Right forelimb (tissue), 1 donor: ENCODE measurements around the gene MRTFA.
"Not testable (repeated sequence)": the region's sequence is repeated elsewhere in the genome, so short reads cannot be mapped to it uniquely, and the experiment has no call there.

Experiments used
- DNase-seq: peaks from one replicate; pipeline ENCODE4 v3.0.0-alpha.2; 2018

The MRTFA gene

GRCh38 chr22:40378448-40378847, 258.1 kb downstream of the MRTFA start:
- DNase-seq = not testable (repeated sequence)

DNA sequence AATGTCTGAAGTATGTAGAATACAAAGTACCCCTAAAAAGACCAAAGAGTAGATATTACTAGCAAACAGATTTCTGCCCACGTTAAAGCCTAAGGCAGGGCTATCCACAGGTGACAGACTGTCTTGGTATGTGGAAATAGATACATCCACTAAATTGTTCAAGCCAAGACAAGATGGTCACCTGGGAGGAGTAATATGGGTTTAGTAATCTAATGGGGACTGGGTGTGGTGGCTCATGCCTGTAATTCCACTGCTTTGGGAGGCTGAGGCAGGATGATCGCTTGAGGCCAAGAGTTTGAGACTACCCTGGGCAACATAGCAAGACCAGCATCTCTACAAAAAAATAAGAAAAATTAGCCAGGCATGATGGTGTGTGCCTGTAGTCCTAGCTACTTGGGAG, 258.6 kb downstream of the MRTFA start:
- DNase-seq = no peak

DNA sequence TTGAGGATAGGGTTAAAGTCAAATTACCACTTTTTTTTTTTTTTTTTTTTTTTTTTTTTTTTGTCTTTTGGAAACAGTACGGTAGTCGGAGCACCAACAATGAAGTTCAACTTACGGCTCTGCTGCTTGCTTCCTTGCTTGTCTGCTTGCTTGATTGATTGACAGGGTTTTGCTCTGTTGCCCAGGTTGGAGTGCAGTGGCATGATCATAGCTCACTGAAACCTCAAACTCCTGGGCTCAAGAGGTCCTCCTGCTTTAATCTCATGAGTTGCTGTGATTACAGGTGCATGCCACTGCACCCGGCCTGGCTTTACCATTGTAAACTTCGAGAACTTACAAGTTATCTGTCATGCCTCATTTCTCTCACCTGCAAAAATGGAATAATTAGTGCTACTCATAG, 260.4 kb downstream of the MRTFA start:
- DNase-seq = no peak

DNA sequence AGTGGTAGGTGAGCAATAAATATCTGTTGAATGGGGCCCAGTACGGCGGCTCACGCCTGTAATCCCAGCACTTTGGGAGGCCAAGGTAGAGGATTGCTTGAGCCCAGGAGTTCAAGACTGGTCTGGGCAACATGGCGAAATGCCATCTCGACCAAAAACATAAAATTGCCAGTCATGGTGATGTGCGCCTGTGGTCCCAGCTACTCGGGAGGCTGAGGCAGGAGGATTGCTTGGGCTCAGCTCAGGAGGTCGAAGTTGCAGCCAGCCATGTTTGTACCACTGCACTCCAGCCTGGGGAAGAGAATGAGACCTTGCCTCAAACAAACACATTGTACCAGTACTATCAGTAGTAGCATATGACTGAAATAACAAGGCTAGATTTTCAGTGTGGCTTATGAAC, 262.0 kb downstream of the MRTFA start:
- no peak for DNase-seq

DNA sequence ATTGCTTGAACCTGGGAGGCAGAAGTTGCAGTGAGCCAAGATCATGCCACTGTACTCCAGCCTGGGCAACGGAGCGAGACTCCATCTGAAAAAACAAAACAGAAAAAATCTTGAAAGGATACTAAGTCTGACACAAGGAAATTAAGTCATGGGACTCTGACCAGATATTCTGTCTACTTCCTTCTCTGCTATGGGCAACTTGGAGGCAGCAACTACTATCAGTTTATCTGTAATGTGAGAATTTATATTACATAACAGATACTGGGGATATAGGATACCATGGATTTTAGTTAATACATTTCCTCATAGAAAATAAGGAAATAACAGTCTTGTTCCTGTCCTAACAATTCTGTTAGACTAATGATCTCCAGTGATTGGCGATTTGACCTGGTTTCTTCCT, 267.7 kb downstream of the MRTFA start:
- no peak for DNase-seq

DNA sequence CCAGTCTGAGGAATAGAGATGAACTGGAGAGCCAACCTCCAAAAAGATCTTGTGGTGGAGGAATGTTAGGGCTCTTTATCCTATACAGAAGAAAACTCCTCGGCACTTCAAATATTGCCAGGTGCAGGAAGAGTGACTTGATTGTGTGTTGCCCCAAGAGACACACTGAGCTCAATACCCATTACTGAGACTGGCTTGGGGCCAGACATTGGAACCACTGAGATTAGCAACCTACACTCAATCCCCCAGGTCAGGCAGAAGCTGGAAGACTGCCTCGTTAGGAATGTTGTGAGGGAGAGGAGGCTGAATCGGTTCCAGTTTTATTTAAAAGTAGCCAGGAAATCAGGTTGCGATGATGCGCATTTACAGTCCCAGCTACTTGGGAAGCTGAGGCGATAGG, 268.5 kb downstream of the MRTFA start:
- DNase-seq = no peak

GRCh38 chr22:40367342-40367741, 269.2 kb downstream of the MRTFA start:
- DNase-seq = no peak

GRCh38 chr22:40366068-40366467, 270.5 kb downstream of the MRTFA start:
- DNase-seq = no peak

GRCh38 chr22:40364431-40364830, 272.1 kb downstream of the MRTFA start:
- DNase-seq = no peak

- DNase-seq = no peak
Observed at GRCh38 chr22:40363059-40363458, 273.5 kb downstream of the MRTFA start.

- DNase-seq = no peak
Observed at GRCh38 chr22:40361100-40361499, 275.4 kb downstream of the MRTFA start.
